Measurements from ENCODE around the gene SENP6.
"Not testable (repeated sequence)": the region's sequence is repeated elsewhere in the genome, so short reads cannot be mapped to it uniquely, and the experiment has no call there.

Gene SENP6

DNA sequence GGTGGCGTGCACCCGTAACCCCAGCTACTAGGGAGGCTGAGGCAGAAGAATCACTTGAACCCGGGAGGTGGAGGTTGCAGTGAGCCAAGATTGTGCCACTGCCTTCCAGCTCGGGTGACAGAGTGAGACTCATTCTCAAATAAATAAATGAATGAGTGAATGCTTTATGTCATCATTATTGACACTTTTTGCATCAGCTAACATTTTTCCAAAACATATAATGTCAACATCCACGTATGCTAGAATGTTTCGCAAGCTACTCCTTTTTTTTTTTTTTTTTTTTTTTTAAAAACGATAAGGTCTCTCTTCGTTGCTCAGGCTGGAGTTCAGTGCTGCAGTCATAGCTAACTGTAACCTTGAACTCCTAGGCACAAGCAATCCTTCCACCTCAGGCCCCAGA, 72.2 kb downstream of the SENP6 start:
- no peak for DNase-seq (ENCODE audit: extremely low spot score)
- ChIA-PET CTCF (no interaction called here), POLR2A (no interaction called here)
- no peak for TF ChIP-seq NFRKB (IDR thresholded peaks at IDR 0.05)
- TF ChIP-seq FOXM1 (IDR thresholded peaks at IDR 0.05; ENCODE audit: borderline replicate concordance): no peak
- TF ChIP-seq, protein P1, sequence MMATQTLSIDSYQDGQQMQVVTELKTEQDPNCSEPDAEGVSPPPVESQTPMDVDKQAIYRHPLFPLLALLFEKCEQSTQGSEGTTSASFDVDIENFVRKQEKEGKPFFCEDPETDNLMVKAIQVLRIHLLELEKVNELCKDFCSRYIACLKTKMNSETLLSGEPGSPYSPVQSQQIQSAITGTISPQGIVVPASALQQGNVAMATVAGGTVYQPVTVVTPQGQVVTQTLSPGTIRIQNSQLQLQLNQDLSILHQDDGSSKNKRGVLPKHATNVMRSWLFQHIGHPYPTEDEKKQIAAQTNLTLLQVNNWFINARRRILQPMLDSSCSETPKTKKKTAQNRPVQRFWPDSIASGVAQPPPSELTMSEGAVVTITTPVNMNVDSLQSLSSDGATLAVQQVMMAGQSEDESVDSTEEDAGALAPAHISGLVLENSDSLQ (IDR thresholded peaks at IDR 0.05): no peak
- no peak for TF ChIP-seq ARNT (IDR thresholded peaks at IDR 0.05)
- no peak for TF ChIP-seq TARDBP (IDR thresholded peaks at IDR 0.05)
- no peak for TF ChIP-seq BHLHE40 (IDR thresholded peaks at IDR 0.05; ENCODE audit: borderline replicate concordance)
- TF ChIP-seq HDGF (IDR thresholded peaks at IDR 0.05; ENCODE audit: borderline replicate concordance): no peak

DNA sequence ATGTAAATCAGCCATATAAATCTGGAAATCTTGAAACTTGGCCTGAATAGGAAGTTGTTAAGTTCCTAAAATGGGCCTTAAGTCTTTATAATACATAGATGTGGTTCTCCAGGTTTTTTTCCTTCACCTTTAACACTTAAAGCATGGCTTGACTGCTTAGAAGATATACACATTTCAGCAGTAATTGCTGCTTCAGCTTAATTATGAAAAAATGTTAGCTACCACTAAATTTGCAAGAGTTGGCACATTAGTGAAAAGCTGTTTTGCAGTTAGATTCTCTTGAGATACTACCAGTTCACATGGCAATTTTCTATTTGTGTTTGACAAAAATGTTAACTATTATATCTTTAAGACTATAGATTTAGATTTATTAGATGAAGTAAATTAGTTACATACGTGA, 74.7 kb downstream of the SENP6 start:
- ChIA-PET POLR2A (no interaction called here), CTCF (no interaction called here)
- DNase-seq (ENCODE audit: extremely low spot score): no peak
- no peak for TF ChIP-seq SUZ12 (IDR thresholded peaks at IDR 0.05)
- no peak for TF ChIP-seq ZNF384 (IDR thresholded peaks at IDR 0.05)
- no peak for TF ChIP-seq LEF1 (IDR thresholded peaks at IDR 0.05; ENCODE audit: borderline replicate concordance)
- TF ChIP-seq, protein P1 (IDR thresholded peaks at IDR 0.05): no peak
- TF ChIP-seq FOXM1 (IDR thresholded peaks at IDR 0.05; ENCODE audit: borderline replicate concordance): no peak
- no peak for TF ChIP-seq CTBP1 (IDR thresholded peaks at IDR 0.05; ENCODE audit: borderline replicate concordance)
- TF ChIP-seq ELF4 (IDR thresholded peaks at IDR 0.05): no peak
- TF ChIP-seq TARDBP (IDR thresholded peaks at IDR 0.05): no peak

DNA sequence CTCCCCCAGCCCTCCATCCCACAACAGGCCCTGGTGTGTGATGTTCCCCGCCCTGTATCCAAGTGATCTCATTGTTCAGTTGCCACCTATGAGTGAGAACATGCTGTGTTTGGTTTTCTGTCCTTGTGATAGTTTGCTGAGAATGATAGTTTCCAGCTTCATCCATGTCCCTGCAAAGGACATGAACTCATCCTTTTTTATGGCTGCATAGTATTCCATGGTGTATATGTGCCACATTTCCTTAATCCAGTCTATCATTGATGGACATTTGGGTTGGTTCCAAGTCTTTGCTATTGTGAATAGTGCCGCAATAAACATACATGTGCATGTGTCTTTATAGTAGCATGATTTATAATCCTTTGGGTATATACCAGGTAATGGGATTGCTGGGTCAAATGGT, 80.9 kb downstream of the SENP6 start:
- POLR2A ChIA-PET; CTCF ChIA-PET; DNase-seq (ENCODE audit: extremely low spot score): not testable (repeated sequence)

DNA sequence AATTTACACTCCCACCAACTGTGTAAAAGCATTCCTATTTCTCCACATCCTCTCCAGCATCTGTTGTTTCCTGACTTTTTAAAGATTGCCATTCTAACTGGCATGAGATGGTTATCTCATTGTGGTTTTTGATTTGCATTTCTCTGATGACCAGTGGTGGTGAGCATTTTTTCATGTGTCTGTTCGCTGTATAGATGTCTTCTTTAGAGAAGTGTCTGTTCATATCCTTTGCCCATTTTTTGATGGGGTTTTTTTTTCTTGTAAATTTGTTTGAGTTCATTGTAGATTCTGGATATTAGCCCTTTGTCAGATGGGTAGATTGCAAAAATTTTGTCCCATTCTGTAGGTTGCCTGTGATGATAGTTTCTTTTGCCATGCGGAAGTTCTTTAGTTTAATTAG, 81.3 kb downstream of the SENP6 start:
- DNase-seq (ENCODE audit: extremely low spot score); POLR2A ChIA-PET; CTCF ChIA-PET: not testable (repeated sequence)

DNA sequence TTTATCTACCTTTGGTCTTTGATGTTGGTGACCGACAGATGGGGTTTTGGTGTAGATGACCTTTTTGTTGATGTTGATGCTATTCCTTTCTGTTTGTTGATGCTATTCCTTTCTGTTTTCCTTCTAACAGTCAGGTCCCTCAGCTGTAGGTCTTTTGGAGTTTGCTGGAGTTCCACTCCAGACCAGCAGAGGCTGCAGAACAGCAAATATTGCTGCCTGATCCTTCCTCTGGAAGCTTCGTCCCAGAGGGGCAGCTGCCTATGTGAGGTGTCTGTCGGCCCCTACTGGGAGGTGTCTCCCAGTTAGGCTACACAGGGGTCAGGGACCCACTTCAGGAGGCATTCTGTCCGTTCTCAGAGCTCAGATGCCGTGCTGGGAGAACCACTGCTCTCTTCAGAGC, 85.9 kb downstream of the SENP6 start:
- DNase-seq (ENCODE audit: extremely low spot score); CTCF ChIA-PET; POLR2A ChIA-PET: not testable (repeated sequence)

DNA sequence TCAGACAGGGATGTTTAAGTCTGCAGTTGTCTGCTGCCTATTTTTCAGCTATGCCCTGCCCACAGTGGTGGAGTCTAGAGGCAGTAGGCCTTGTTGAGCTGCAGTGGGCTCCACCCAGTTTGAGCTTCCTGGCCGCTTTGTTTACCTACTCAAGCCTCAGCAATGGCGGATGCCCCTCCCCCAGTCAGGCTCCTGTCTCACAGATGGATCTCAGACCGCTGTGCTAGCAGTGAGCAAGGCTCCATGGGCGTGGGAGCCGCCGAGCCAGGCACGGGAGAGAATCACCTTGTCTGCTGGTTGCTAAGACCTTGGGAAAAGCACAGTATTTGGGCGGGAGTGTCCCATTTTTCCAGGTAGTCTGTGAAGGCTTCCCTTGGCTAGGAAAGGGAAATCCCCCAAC, 86.3 kb downstream of the SENP6 start:
- POLR2A ChIA-PET, CTCF ChIA-PET: not testable (repeated sequence)

DNA sequence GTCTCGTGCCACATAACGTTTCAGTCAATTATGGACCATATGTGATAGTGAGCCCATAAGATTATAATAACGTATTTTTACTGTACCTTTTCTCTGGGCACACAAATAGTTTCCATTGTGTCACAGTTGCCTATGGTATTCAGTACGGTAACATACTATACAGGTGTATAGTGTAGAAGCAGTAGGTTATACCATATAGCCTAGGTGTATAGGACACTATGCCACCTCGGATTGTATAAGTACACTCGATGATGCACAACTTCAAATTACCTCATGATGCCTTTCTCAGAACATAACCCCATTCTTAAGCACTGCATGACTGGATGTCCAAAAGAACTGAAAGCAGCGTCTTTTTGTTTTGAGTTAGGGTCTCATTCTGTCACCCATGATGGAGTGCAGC, 87.9 kb downstream of the SENP6 start:
- DNase-seq (ENCODE audit: extremely low spot score): no peak
- POLR2A ChIA-PET: no interaction called here
- CTCF ChIA-PET: no interaction called here
- TF ChIP-seq, protein P1 (IDR thresholded peaks at IDR 0.05): no peak
- no peak for TF ChIP-seq SUZ12 (IDR thresholded peaks at IDR 0.05)
- TF ChIP-seq HDGF (IDR thresholded peaks at IDR 0.05; ENCODE audit: borderline replicate concordance): no peak
- no peak for TF ChIP-seq ARNT (IDR thresholded peaks at IDR 0.05)
- no peak for TF ChIP-seq TARDBP (IDR thresholded peaks at IDR 0.05)
- no peak for TF ChIP-seq L3MBTL2 (conservative IDR thresholded peaks at IDR 0.05)
- TF ChIP-seq FOXM1 (IDR thresholded peaks at IDR 0.05; ENCODE audit: borderline replicate concordance): no peak
- TF ChIP-seq FOXK2 (IDR thresholded peaks at IDR 0.05): no peak
- TF ChIP-seq FOXA1 (IDR thresholded peaks at IDR 0.05): no peak
- TF ChIP-seq BHLHE40 (IDR thresholded peaks at IDR 0.05; ENCODE audit: borderline replicate concordance): no peak

More for the DNA sequence above, 86.3 kb downstream of the SENP6 start:
- DNase-seq (ENCODE audit: extremely low spot score): not testable (repeated sequence)

DNA sequence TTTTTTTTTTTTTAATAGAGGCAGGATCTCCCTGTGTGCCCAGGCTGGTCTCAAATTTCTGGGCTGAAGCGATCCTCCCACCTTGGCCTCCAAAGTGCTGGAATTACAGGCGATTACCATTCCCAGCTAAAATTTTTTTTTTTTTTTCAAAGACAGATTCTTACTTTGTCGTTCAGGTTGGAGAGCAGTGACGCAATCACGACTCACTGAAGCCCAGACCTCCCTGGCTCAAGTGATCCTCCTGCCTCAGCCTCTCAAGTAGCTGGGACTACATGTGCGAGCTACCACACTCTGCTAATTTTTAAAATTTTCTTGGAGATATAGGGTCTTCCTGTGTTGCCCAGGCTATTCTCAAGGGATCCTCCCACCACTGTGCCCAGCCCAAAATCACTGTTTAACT, 89.3 kb downstream of the SENP6 start:
- ChIA-PET CTCF (no interaction called here), POLR2A (interaction anchor here (1.7 kb wide), 1 partner anchor 89 kb away, joined by 3 read pairs; no protein-coding TSS in a partner anchor)
- no peak for TF ChIP-seq FOXM1 (IDR thresholded peaks at IDR 0.05; ENCODE audit: borderline replicate concordance)
- TF ChIP-seq, protein P1 (IDR thresholded peaks at IDR 0.05): no peak
- no peak for TF ChIP-seq ELF4 (IDR thresholded peaks at IDR 0.05)
- TF ChIP-seq FOXA1 (IDR thresholded peaks at IDR 0.05): no peak
- TF ChIP-seq FOXK2 (IDR thresholded peaks at IDR 0.05): no peak
- no peak for TF ChIP-seq ARNT (IDR thresholded peaks at IDR 0.05)
- no peak for TF ChIP-seq SP1 (IDR thresholded peaks at IDR 0.05)
- TF ChIP-seq L3MBTL2 (conservative IDR thresholded peaks at IDR 0.05): no peak
- no peak for TF ChIP-seq TARDBP (IDR thresholded peaks at IDR 0.05)
- TF ChIP-seq NFRKB (IDR thresholded peaks at IDR 0.05): no peak
- TF ChIP-seq SUZ12 (IDR thresholded peaks at IDR 0.05): no peak
- TF ChIP-seq BHLHE40 (IDR thresholded peaks at IDR 0.05; ENCODE audit: borderline replicate concordance): no peak
- no peak for TF ChIP-seq CTBP1 (IDR thresholded peaks at IDR 0.05; ENCODE audit: borderline replicate concordance)
- no peak for TF ChIP-seq HDGF (IDR thresholded peaks at IDR 0.05; ENCODE audit: borderline replicate concordance)
- TF ChIP-seq ZNF384 (IDR thresholded peaks at IDR 0.05): no peak
- no peak for TF ChIP-seq LEF1 (IDR thresholded peaks at IDR 0.05; ENCODE audit: borderline replicate concordance)
- DNase-seq (ENCODE audit: extremely low spot score): no peak

All from HEK293T (cell line).